8988T (cell line): Measurements from ENCODE around the gene ELMOD3.
"Not testable (repeated sequence)": the region's sequence is repeated elsewhere in the genome, so short reads cannot be mapped to it uniquely, and the experiment has no call there.

Experiments used
- DNase-seq: peaks from one replicate; pipeline ENCODE4 v3.0.0; 2011

The ELMOD3 gene

DNA sequence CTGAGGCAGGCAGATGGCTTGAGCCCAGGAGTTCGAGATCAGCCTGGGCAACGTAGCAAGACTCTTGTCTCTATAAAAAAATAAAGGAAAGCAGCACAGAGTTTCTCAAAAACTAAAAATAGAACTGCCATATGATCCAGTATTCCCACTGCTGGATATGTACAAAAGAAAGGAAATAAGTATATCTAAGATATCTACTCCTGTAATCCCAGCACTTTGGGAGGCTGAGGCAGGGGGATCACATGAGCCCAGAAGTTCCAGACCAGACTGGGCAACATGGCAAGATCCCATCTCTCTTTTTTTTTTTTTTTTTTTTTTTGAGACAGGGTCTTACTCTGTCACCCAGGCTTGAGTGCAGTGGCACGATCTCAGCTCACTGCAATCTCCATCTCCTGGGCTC is 24.9 kb upstream of the ELMOD3 start:
- DNase-seq: not testable (repeated sequence)

DNA sequence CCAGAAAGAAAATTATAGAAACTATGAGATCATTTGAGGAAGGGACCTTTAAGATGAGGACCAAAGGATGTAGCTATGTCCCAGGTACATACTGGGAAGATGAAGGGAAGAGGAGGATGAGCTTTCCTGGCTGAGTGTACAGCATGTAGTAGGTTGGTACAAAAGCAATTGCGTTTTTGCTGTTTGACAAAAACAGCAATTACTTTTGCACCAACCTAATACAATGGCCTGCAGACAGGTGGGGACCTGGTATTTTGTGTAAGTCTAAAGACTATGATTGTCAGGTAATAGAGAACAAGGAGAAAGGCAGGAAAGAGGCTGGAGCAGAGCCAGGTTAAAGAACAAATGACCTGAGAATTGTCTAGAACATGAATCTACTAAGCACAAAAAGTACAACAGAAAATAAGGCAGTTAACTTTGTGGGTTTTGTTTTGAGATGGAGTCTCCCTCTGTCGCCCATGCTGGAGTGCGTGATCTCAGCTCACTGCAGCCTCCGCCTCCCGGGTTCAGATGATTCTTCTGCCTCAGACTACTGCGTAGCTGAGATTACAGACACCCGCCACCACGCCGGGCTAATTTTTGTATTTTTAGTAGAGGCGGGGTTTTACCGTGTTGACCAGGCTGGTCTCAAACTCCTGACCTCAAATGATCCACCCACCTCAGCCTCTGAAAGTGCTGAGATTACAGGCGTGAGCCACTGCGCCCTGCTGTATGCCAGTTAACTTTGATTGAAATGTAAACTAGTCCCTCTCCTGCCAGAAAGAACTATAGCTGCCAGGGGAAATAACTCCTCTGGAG is 23.5 kb upstream of the ELMOD3 start:
- DNase-seq: no peak

DNA sequence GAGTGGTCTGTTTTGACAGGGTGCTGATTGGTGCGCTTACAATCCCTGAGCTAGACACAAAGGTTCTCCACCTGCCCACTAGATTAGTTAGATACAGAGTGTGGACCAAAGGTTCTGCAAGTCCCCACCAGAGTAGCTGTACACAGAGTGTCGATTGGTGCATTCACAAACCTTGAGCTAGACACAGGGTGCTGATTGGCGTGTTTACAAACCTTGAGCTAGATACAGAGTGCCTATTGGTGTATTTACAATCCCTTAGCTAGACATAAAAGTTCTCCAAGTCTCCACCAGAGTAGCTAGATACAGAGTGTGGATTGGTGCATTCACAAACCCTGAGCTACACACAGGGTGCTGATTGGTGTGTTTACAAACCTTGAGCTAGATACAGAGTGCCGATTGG is 20.7 kb upstream of the ELMOD3 start:
- DNase-seq: not testable (repeated sequence)

DNA sequence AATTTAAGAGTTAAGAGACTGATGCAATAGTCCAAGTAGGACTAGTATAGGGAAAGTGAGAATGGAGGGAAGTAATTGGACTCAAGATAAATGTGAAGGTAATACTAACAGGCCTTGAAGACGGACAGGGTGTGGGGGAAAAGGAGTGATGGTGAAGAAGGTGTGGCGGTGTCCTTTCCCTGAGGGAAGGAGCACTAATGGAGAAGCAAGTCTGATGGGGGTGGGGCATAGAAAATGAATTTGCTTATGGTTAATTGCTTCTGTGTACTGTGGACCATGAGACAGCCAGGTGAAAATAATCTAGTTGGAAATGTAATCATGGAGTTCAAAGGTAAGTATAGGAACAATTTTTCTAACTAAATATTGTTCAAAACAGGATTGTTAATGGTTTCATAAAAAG is 19.6 kb upstream of the ELMOD3 start:
- no peak for DNase-seq

- DNase-seq: no peak
Measured at GRCh38 chr2:85340034-85340892, 14.3 kb upstream of the ELMOD3 start.

DNA sequence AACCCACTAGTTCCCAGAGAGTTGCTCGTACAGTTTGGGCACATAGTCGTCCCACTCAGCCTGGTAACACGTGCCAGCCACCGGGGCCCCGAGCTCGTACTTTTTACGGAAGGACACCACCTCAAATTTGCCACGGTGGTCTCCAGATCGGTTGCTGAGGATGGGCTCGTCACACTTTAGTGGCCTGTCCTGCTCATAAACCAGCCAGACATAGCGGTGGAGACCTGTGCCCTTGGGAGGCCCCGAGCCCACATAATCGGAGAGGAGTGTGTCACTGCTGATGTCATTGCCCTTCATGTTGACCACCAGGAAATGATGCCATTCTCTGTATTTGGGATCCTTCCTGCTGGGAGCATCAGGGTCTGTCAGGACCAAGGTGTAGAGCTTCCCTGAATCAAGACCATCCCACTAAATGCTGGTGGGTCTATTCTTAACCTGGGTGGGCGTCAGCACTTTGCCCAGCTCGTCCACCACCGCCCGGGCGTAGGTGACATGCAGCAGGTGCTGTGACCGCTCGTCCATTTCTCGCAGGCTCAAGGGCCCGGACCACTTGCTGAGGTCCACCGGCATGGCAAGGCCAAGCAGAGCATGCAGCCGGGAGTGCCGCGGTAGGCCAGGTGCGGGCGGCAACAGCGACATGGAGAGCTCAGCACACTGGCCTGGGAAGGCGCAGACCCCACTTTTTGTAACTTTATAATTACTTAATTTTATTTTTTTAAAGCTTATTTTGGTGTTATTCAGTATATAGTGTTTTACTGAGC is 13.1 kb upstream of the ELMOD3 start:
- DNase-seq: no peak

DNA sequence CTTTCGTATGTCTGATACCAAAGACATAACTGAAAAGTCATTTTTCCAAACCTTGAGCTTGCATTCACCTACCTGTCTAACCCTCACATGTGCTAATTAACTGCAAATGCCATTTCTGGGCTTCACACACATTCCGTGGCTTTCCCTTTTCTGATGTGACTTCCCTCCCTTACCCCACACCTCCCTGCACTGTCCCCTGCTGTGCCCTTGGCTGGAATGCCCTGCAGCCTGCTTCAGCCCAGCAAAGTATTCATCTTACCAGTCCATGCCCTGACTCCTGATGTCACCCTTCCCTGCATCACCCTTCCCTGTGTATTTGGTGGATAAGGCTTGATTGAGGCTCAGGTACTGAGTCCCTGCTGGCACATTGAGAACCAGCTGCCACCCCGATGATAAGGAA is 12.4 kb upstream of the ELMOD3 start:
- no peak for DNase-seq

DNA sequence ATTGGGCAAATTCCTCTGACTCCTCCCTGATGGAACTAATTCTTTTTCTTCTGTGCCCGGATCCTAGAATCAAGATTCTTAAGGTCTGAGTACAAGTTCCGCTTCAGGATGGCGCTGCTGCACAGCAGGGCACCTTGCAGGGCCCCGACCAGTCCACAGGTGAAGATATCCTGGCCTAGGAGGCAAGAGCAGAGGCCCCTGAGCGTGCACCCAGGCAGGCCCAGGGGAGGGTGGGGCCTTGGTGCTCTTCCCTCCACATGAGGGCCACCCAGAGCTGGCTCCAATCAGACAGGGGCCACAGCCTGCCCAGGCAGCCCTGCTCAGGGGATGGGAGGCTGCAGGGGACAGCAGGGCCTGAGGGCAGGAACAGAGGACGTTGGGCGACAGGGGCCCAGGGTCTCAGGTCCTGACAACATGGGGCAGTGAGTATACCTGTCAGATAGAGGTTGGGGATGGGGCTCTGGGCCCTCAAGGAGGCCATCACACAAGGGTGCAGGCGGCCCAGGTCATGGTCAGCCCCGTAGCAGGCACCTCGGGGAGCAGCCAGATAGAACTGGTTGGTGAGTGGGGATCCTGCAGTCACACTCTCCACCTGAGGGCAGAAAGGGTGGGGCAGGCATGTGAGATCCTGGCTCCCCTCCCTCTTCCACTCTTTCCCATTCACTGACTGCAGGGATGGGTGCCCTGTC is 11.2 kb upstream of the ELMOD3 start:
- not testable (repeated sequence) for DNase-seq

DNA sequence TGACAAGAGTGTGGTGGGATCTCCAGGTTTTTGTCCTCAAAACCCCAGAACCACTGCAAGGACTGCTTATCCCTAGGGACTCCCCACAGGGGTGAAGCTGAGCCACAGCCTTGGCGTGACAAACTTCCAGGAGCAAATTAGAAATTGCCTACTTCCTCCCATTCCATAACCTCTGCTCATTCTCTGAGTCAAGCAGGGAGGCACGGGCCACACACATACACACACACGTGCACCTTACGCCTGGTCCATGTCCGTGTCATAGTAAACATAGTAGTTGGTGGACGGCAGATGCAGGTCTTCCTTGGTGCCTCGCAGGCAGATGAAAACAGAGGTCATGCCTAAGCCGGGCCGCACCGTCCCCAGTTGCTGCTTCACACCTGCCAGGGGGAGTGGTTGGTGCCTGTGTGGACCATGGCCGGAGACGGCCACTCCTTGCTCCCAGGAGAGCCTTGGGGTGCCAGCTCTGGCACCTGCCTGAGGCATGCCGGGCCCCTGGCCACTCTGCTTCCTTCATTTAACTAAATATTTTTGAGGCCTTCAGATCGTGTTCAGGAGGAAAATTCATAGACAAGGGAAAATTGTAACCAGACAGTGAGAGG is 10.1 kb upstream of the ELMOD3 start:
- DNase-seq: no peak

DNA sequence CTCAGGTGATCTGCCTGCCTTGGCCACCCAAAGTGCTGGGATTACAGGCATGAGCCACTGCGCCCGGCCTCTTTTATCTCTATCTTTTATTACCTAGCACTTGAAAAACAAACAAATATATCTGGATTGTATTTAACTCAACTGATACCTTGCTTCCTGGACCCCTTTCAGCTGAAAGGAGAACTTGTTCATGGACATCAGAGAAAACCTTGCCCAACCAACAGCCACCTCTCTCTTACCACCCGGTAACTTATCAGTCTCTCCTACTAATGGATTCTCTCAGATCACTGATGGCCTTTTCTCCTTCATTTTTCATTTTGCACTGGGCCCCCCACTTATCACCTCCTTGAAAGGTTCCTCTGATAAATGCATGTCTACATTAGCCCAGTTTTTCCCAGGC is 7.0 kb upstream of the ELMOD3 start:
- no peak for DNase-seq

GRCh38 chr2:85353876-85354285 is 688 bp upstream of the ELMOD3 start:
- DNase-seq: no peak

- no peak for DNase-seq
Measured at GRCh38 chr2:85355073-85355410, 473 bp downstream of the ELMOD3 start.

GRCh38 chr2:85355521-85355920 is 952 bp downstream of the ELMOD3 start:
- no peak for DNase-seq

DNA sequence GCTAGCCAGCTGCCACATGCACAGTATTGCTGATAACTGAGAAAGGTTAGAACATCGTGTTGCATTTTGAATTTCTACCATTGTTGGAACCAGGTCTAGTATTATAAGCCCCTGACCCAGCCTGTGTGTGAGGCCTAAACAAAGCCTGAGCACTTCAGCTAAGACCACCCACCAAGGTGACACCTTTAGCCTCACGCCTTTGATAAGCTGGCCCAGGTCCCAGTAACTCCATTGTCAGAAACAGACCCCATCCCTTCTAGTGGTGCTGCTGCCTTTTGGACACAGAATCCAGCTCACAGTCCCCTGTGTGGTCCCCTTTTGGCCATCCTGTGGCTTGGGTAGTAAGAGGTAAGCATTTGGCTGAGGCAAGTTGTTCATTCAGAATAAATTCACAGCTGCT is 1.6 kb downstream of the ELMOD3 start:
- no peak for DNase-seq

DNA sequence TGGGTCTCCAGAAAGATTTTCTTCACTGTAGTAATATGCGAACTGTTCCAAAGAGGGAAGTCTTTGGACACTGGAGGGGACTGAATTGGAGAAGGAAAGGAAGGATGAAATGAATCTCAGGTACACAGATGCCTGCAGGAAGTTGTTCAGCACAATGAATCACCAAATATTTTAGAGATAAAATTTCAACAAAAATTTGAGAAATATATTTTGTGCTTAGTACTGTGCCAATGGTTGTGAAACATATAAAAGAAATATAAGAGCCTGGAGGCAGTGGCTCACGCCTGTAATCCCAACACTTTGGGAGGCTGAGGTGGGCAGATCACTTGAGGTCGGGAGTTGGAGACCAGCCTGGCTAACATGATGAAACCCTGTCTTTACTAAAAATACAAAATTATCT is 3.2 kb downstream of the ELMOD3 start:
- no peak for DNase-seq

DNA sequence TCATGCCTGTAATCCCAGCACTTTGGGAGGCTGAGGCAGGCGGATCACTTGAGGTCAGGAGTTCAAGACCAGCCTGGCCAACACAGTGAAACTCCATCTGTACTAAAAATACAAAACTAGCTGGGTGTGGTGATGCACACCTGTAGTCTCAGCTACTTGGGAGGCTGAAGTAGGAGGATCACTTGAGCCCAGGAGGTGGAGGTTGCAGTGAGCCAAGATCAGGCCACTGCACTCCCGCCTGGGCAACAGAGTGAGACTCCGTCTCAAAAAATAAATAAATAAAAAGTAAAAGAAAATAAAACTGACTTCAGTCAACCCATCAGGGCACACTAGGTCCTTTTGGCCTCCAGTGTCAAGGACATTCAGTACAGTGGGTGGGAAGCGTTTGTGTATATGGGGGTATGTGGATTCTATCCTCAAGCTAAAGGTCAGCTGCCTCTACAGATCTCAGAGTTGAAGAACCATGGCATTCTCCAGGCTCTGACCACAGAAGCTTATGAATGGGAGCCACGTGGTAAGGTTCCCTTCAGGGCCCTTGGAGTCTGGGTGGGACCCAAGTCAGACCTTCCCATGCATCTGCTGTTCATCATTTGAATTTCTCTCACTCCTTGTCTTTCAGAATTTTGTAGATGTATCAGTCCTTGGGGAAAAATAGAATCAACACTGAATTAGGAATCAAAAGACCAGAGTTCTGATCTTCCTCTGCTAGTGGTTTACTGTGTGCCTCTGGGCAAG is 8.3 kb downstream of the ELMOD3 start:
- DNase-seq: not testable (repeated sequence)

GRCh38 chr2:85367180-85367579 is 12.6 kb downstream of the ELMOD3 start:
- no peak for DNase-seq

DNA sequence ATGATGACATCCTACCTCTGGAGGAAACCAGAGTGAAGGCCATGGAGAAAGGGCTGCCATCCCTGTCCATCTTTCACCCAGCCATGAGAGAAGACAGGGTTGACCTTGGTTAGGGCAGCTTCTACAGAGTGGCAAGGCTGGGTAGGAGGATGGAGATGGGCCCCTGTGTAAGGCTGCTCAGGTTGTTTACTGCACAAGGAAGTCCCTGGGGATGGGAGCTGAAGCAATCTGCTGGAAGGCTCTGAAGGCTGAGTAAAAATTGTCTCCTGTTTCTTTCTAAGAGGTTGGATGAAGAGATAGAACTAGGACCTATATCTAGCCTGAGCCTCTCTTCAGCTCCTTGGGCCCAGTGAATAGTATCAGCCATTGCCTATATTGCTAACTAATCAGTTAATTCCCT is 14.4 kb downstream of the ELMOD3 start:
- no peak for DNase-seq

- no peak for DNase-seq
Measured at GRCh38 chr2:85369500-85369899, 14.9 kb downstream of the ELMOD3 start.

- no peak for DNase-seq
Measured at GRCh38 chr2:85371045-85371444, 16.5 kb downstream of the ELMOD3 start.

- no peak for DNase-seq
Measured at GRCh38 chr2:85376291-85377065, 21.9 kb downstream of the ELMOD3 start.
